Activated T-helper 1 cell treated with anti-CD3 and anti-CD28 coated beads, Interleukin-12 subunit alpha, Interleukin-12 subunit beta, Interleukin-2, Interleukin-4 antibody, amounts not matched to agents 30 ng/mL and 10 ng/mL and 1 ng/mL, durations not matched to agents 14 hours and 24 hours and 36 hours (primary cell): ENCODE data around the gene IL24. TPM values are rescaled to one million over a fixed set of nuclear protein-coding genes. Genes with fewer than 3 reads are reported as not detected.

ENCODE experiments used
- DNase-seq: peaks from one replicate; pipeline ENCODE4 v3.0.0; 2021; ENCODE audit warnings: low spot score
- H3K27ac Mint-ChIP-seq: one replicate; pipeline ENCODE4 v1.8.0; 2021; ENCODE audit warnings: mild to moderate bottlenecking, mixed read lengths
- H3K27me3 Mint-ChIP-seq: one replicate; pipeline ENCODE4 v1.8.0; 2022; ENCODE audit warnings: mild to moderate bottlenecking, moderate library complexity, mixed read lengths; ENCODE audit not compliant: insufficient read depth
- H3K36me3 Mint-ChIP-seq: one replicate; pipeline ENCODE4 v1.8.0; 2021; ENCODE audit warnings: low read depth, mixed read lengths
- H3K4me1 Mint-ChIP-seq: one replicate; pipeline ENCODE4 v1.8.0; 2021; ENCODE audit warnings: low read depth, mixed read lengths
- H3K4me3 Mint-ChIP-seq: one replicate; pipeline ENCODE4 v1.8.0; 2021; ENCODE audit warnings: mild to moderate bottlenecking, moderate library complexity, mixed read lengths
- H3K9me3 Mint-ChIP-seq: one replicate; pipeline ENCODE4 v1.8.0; 2021; ENCODE audit warnings: mixed read lengths
- intact Hi-C: fragments of 100-400 bp; cut with micrococcal nuclease; formaldehyde crosslinking; loops from one replicate; pipeline ENCODE4 v1.15.1; 2024
- total RNA-seq: library from RNA; stranded (reverse); gene quantifications from 2 replicates; pipeline ENCODE4 v1.2.3, GENCODE V29; 2022

Gene IL24
- total RNA-seq, 1 donor from 2014 or later, result 4.4 TPM

- Mint-ChIP-seq H3K36me3 (peaks cover 10% of the 10 kb centered on the region), H3K9me3 (no peaks in the 10 kb centered on the region), H3K27me3 (no peaks in the 10 kb centered on the region), H3K4me3 (no peak overlapping the region), H3K27ac (no peak overlapping the region), H3K4me1 (peaks cover 8% of the 10 kb centered on the region)
- no peak for DNase-seq
- intact Hi-C loops, result loop anchor here (5.0 to 10.0 kb wide), 4 partner anchors 398 to 578 kb away; partner anchors contain the start of genes CD55 and IKBKE
Observed at GRCh38 chr1:206924592-206925105, 27.4 kb downstream of the IL24 start.

- intact Hi-C loops, result loop anchor here (10.0 kb wide), 1 partner anchor 450 kb away; the partner anchor contains the start of gene IKBKE
- H3K4me3 Mint-ChIP-seq, result no peak overlapping the region
- no peaks in the 10 kb centered on the region for H3K9me3 Mint-ChIP-seq
- H3K4me1 Mint-ChIP-seq, result peaks cover 13% of the 10 kb centered on the region
- no peak overlapping the region for H3K27ac Mint-ChIP-seq
- no peaks in the 10 kb centered on the region for H3K27me3 Mint-ChIP-seq
- peaks cover 7% of the 10 kb centered on the region for H3K36me3 Mint-ChIP-seq
- DNase-seq, result peak; percentile 36
Observed at GRCh38 chr1:206925106-206925736, 28.0 kb downstream of the IL24 start.

GRCh38 chr1:206926286-206926685, 29.0 kb downstream of the IL24 start:
- DNase-seq, result no peak
- Mint-ChIP-seq H3K9me3 (no peaks in the 10 kb centered on the region), H3K36me3 (no peaks in the 10 kb centered on the region), H3K27me3 (no peaks in the 10 kb centered on the region), H3K4me1 (peaks cover 19% of the 10 kb centered on the region), H3K4me3 (no peak overlapping the region), H3K27ac (no peak overlapping the region)
- intact Hi-C loops, result loop anchor here (10.0 kb wide), 1 partner anchor 451 kb away; the partner anchor contains the start of gene IKBKE

GRCh38 chr1:206929524-206929923, 32.3 kb downstream of the IL24 start:
- H3K27me3 Mint-ChIP-seq, result no peaks in the 10 kb centered on the region
- H3K4me3 Mint-ChIP-seq, result no peak overlapping the region
- H3K4me1 Mint-ChIP-seq, result peaks cover 29% of the 10 kb centered on the region
- H3K36me3 Mint-ChIP-seq, result no peaks in the 10 kb centered on the region
- intact Hi-C loops, result loop anchor here (10.0 kb wide), 1 partner anchor 455 kb away; the partner anchor contains the start of gene IKBKE
- no peaks in the 10 kb centered on the region for H3K9me3 Mint-ChIP-seq
- no peak for DNase-seq
- H3K27ac Mint-ChIP-seq, result peak overlapping the region; percentile 50

GRCh38 chr1:206930210-206930798, 33.1 kb downstream of the IL24 start:
- Mint-ChIP-seq H3K4me3 (peak overlapping the region; percentile 10), H3K36me3 (no peaks in the 10 kb centered on the region), H3K9me3 (no peaks in the 10 kb centered on the region), H3K27ac (peak overlapping the region; percentile 65), H3K4me1 (peaks cover 29% of the 10 kb centered on the region), H3K27me3 (no peaks in the 10 kb centered on the region)
- intact Hi-C loops, result no loop called here
- DNase-seq, result no peak

GRCh38 chr1:206931709-206932108, 34.5 kb downstream of the IL24 start:
- DNase-seq, result no peak
- Mint-ChIP-seq H3K36me3 (no peaks in the 10 kb centered on the region), H3K9me3 (no peaks in the 10 kb centered on the region), H3K4me1 (peaks cover 29% of the 10 kb centered on the region), H3K27ac (no peak overlapping the region), H3K4me3 (no peak overlapping the region), H3K27me3 (no peaks in the 10 kb centered on the region)
- intact Hi-C loops, result no loop called here

- DNase-seq, result no peak
- Mint-ChIP-seq H3K27me3 (no peaks in the 10 kb centered on the region), H3K27ac (no peak overlapping the region), H3K4me3 (no peak overlapping the region), H3K9me3 (no peaks in the 10 kb centered on the region), H3K4me1 (peaks cover 29% of the 10 kb centered on the region), H3K36me3 (no peaks in the 10 kb centered on the region)
- intact Hi-C loops, result no loop called here
Observed at GRCh38 chr1:206932177-206932576, 34.9 kb downstream of the IL24 start.

- Mint-ChIP-seq H3K4me1 (peaks cover 24% of the 10 kb centered on the region), H3K36me3 (no peaks in the 10 kb centered on the region), H3K4me3 (no peak overlapping the region), H3K27me3 (peaks cover 4% of the 10 kb centered on the region), H3K9me3 (no peaks in the 10 kb centered on the region), H3K27ac (no peak overlapping the region)
- intact Hi-C loops, result no loop called here
- peak; percentile 37 for DNase-seq
Observed at GRCh38 chr1:206933333-206933945, 36.2 kb downstream of the IL24 start.

GRCh38 chr1:206935491-206936067, 38.3 kb downstream of the IL24 start:
- Mint-ChIP-seq H3K27ac (no peak overlapping the region), H3K27me3 (peaks cover 4% of the 10 kb centered on the region), H3K36me3 (no peaks in the 10 kb centered on the region), H3K4me1 (peaks cover 12% of the 10 kb centered on the region), H3K9me3 (no peaks in the 10 kb centered on the region), H3K4me3 (no peak overlapping the region)
- intact Hi-C loops, result loop anchor here (1.0 kb wide), 2 partner anchors 47 to 143 kb away; no protein-coding TSS in a partner anchor
- peak; percentile 28 for DNase-seq

- intact Hi-C loops, result no loop called here
- no peak for DNase-seq
- Mint-ChIP-seq H3K27ac (no peak overlapping the region), H3K27me3 (peaks cover 4% of the 10 kb centered on the region), H3K9me3 (no peaks in the 10 kb centered on the region), H3K4me3 (no peak overlapping the region), H3K36me3 (no peaks in the 10 kb centered on the region), H3K4me1 (peaks cover 5% of the 10 kb centered on the region)
Observed at GRCh38 chr1:206937425-206937824, 40.2 kb downstream of the IL24 start.

- Mint-ChIP-seq H3K27me3 (peaks cover 9% of the 10 kb centered on the region), H3K4me3 (no peak overlapping the region), H3K27ac (no peak overlapping the region), H3K36me3 (no peaks in the 10 kb centered on the region), H3K4me1 (no peaks in the 10 kb centered on the region), H3K9me3 (no peaks in the 10 kb centered on the region)
- DNase-seq, result no peak
- intact Hi-C loops, result no loop called here
Observed at GRCh38 chr1:206939131-206939530, 41.9 kb downstream of the IL24 start.

- H3K36me3 Mint-ChIP-seq, result no peaks in the 10 kb centered on the region
- DNase-seq, result no peak
- H3K4me3 Mint-ChIP-seq, result no peak overlapping the region
- intact Hi-C loops, result no loop called here
- H3K27ac Mint-ChIP-seq, result no peak overlapping the region
- H3K9me3 Mint-ChIP-seq, result no peaks in the 10 kb centered on the region
- no peaks in the 10 kb centered on the region for H3K4me1 Mint-ChIP-seq
- peaks cover 11% of the 10 kb centered on the region for H3K27me3 Mint-ChIP-seq
Observed at GRCh38 chr1:206939841-206940587, 42.8 kb downstream of the IL24 start.
